ENCODE results near the gene RPS21.

RPS21 gene

DNA sequence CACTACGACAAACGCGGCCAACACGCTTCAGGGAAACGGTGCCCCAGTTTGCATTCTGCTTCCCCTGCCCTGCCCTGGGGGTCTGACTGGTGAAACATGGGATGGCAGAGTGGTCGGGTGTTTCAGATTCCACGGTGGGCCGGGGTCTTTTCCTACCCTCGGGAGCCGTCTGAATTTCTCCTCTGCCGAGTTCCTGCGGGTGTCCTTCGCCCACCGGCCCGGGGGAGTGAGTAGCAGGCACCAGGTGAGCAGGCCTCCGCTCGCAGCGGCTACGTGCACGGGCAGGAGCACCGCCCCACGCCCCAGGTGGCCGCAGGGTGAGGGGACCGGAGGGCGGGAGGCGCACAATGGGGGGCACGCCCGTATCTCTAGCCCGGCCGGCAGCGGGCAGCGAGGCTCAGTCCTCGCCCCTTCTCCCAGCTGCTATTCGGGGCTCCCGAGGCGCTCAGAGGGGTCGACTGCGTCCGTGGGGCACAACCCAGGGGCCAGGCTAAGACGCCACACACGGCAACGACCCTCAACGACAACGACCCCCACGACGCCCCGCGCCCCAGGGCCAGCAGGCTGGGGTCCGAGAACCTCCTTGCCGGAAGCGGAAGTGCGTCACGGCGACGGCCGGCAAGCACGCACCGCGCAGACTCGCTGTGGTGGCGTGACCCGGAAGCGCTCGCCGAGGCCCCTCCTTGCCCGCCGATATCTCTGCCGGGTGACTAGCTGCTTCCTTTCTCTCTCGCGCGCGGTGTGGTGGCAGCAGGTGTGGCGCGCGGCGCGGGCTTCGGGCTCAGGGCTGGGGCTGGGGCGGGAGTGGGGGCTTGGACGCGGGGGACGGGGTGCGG lies at the start of gene RPS21:
Gene RPS21, plus strand, starts transcription at position 721 of the 836 bp plus-strand sequence. CDS start 236 bp downstream, outside the sequence.
- DNase-seq = peak; percentile 93

DNA sequence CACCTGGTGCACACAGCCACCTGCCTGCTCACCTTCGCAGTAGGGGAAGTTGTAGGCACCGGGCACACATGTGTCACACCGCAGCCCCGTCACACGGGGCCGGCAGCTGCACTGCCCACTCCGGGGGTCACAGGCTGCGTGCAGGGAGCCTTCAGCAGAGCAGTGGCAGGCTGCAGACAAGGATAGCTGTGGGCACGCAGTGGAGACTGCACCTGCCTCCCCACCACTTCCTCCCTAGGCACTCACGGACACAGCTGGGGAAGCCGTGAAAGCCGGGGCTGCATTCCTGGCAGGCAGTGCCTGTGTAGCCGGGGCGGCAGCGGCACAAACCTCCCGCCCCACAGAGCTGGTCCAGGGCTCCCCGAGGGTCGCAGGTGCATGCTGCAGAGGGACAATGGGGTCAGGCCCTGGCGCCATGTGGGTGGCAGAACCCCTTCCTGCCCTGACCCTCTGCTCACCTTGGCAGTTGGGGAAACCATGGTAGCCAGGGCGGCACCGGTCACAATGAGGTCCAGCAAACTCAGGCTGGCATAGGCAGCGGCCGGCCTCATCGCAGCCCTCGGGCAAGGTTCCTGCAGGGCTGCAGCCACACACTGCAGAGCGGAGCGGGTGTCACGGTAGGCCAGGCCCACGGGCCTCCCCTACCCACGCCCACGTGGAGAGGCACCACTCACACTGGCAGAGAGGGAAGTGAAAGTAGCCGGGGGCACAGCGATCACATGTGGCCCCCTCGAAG lies 49.2 kb upstream of the RPS21 start:
- DNase-seq = no peak

DNA sequence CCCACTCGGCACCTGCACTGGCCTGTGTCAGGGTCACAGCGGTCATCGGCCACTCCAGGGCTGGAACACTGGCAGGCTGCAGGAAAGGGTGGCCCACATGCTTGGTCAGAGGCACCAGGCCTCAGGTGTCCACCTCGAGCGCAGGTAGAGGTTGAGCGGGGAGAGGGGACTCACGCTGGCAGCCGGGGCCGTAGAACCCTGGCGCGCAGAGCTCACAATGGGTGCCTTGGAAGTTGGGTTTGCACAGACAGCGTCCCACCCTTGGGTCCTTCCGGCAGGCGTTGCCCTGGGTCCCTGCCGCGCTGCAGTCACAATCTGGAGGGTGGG lies 48.6 kb upstream of the RPS21 start:
- no peak for DNase-seq

DNA sequence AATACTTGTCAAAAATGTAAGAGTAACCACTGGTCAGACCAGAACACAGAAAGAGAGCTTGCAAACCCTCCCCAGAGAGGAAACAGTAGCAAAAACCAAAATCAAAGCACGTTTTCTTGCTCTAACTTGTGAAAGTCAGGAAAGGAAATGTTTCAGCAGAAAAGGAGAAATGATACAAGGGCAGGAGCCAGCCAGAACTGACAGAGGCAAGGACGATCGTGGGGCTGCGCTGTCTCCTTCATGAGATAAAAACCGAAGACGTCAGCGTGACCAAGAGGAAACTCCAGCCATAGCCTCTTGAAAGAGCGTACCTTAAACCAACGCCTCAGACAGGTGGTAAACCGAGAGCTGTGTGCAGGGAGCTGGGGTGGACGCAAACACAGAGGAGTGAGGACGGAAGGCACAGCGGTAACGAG lies 47.2 kb upstream of the RPS21 start:
- DNase-seq = no peak

DNA sequence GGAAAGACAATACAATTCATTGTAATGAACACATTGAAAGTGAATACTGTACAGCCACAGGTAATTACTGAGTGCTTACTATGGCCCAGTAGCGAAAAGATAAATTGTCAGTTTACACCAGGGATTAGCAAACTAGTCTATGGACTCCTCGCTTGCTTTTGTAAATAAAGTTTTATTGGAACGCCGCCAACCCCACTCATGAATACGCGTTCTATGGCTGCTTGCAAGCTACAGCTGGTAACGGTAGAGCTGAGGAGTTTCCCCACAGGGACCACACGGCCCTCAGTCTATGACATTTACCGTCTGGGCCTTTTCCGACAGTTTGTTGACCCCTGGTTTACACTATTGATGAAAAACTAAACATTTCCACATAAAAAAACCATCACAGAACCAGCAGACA lies 44.0 kb upstream of the RPS21 start:
- no peak for DNase-seq

DNA sequence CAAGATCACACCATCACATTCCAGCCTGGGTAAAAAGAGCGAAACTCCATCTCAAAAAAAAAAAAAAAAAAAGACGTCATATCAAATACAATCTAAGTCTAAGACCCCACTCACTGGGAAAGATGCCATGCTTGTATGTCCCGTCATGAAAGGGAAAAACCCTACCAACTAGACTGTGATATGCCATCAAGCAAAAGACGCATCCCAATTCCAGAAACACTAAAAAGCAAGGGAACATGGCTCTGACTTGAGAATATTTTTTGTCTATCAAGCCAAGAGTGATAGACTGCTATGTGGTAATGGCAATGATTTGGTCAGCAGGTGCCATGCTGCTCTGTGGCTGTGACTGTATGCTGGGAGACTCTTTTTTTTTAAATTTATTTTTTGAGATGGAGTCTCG lies 42.8 kb upstream of the RPS21 start:
- no peak for DNase-seq

DNA sequence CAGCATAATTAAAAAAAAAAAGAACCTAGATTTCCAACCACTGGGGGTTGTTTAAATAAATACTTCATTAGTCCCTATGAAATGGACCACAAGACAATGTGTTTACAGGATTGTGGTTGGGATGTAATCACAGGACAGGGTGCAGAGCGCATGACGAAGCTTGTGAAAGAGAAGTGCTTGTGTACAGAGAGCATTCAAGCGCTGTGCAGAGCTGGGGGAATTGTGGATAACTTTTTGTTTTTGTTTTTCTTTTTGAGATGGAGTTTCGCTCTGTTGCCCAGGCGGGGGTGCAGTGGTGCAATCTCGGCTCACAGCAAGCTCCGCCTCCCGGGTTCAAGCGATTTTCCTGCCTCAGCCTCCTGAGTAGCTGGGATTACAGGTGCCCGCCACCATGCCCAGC lies 42.1 kb upstream of the RPS21 start:
- DNase-seq = no peak

DNA sequence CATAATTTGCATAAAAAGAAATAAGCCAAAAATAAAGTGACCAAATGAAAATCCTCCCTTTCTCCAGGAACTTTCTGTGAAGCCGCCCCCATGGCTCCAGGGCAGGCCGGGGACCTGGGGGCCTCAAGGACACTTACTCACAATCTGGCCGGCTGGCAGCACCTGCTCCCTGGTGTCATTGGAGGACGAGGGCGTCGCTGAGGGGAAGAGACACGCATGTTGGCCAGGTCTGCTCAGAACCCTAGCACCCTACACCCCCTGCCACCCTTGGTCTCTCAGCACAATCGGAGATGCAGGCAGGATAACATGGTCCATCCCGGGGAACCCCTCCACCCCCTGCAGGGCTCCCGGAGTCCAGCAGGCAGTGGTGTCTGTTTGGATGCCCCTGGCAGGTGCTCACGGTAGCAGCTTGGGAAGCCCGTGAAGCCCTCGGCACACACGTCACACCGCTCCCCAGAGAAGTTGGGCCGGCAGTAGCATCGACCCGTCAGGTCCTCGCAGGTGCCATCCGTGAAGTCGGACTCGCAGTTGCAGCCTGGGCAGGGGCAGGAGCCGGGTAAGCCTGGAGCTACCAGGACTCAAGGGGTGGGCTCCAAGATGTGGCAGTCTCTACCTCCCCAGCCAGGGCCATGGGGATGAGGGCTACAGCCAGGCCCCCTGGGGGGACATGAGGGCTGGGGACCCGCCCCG lies 41.1 kb upstream of the RPS21 start:
- DNase-seq = no peak

DNA sequence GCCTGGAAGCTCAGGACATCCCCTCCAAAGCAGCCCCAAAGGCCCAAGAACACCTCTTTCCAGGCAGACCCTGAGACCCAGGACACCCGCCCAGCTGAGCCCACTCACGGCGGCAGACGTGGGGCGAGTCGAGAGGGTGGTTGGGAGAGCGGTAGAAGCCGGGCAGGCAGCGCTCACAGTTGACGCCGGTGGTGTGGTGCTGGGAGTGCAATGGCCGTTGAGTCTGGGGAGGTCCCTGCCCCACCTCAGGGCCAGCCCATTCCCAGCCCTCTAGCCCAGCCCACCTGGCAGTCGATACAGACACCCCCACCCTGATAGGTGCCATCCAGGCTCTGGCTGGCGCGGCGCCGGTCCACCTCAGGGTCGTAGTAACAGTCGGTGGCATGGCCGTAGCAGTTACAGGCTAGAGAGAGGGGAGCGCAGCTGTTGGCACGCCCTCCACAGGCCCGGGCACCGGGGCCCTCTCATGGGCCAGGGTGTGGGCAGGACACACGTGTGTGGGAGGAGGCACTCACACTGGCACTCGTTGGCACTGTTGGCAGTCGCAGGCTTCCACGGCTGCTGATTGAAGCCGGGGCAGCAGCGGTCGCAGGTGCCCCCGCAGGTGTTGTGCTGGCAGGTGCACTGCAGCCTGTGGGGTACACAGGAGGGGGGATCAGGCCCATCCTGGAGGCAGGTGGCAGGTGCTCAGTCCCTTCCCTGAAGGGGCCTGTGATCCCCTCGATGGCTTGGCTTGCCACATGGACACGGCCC lies 40.3 kb upstream of the RPS21 start:
- no peak for DNase-seq

DNA sequence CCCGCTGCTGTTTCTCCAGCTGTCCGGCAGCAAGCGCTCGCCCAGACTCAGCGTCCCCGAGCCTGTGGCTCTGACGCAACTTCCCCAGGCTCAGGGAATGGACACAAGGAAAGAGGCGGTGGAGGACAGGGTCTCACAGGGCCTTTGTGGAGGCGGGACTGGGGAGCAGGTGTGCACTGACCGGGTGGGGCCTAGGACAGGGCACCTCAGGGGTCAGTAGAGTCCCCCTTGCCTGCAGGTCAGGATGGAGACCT lies 39.8 kb upstream of the RPS21 start:
- DNase-seq = no peak

DNA sequence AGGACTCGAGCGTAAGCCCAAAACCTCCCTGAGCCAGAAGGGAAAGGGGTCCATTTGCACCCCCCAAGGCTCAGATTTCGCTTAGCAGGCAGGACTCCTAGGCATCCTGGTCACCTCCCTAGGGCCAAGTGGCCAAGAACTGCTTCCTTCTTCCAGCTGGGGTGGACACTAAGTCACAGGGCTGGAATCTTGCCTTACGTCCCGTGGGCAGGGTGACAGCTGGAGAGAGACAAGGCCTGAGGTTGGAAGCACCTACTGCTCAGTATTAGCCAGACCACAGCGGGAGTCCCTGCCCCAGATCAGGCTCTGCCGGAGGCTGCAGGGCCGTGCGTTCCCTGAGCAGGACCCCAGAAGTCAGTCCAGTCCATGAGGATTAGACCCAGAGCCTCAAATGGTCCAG lies 39.5 kb upstream of the RPS21 start:
- DNase-seq = no peak

DNA sequence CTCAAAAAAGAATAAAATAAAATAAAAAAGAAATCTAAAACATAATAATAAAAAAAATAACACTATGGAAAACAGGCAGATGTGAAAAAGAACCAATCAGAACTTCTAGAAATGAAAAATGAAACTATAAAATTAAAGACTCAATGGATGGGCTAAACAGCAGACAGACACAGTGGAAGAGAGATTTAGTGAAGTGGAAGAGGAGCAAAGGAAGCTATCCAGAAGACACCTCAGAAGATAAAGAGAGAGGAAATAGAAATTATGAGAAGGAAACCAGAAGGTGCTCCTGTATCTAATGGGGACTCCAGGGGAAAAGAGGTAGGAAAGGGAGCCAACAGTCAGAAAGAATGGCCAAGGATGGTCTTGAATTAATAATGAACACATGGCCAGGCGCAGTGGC lies 38.3 kb upstream of the RPS21 start:
- no peak for DNase-seq

DNA sequence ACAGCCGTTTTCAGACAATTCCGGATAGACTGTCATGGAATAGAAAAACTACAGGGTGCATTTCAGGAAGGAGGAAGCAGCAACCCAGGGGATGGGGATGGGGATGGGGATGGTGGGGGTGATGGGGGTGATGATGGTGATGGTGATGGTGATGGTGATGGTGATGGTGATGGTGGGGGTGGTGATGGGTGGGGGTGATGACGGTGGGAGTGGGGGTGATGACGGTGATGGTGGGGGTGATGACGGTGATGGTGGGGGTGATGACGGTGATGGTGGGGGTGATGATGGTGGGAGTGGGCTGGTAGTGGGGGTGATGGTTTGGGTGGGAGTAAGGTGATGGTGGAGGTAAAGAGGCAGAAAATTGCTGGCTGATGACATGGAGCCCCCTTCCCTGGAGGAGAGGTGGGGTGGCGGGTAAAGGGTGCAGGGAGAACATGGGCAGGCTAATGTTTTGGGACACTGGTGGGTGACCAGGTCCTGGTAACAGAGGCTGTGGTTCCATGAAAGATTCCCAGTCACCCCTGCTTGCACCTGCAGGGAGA lies 37.3 kb upstream of the RPS21 start:
- no peak for DNase-seq

DNA sequence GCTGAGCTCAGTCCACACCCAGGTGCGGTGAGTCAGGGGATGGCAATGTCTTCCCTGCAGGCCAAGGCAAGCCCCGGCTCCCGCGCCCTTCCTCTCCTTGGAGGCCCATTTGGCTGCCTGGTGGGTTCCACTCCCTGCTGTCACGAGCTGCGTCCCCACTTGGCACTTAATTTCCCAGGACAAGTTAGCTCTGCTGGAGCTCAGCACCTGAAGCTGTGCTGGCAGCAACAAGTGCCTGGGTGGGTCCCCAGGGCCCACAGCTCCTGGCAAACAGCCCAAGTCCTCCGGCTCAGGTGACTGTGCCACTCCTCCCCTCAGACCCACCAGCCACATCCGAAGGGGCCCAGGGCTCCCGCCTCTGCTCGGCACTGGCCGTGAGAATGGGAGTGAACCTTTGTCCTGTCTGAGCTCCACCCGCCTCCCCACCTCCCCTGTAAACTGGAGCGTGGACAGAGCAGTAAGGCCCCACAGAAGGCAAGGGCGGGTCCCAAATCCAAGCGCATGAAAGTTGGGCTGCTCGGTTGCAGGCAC lies 36.7 kb upstream of the RPS21 start:
- no peak for DNase-seq

DNA sequence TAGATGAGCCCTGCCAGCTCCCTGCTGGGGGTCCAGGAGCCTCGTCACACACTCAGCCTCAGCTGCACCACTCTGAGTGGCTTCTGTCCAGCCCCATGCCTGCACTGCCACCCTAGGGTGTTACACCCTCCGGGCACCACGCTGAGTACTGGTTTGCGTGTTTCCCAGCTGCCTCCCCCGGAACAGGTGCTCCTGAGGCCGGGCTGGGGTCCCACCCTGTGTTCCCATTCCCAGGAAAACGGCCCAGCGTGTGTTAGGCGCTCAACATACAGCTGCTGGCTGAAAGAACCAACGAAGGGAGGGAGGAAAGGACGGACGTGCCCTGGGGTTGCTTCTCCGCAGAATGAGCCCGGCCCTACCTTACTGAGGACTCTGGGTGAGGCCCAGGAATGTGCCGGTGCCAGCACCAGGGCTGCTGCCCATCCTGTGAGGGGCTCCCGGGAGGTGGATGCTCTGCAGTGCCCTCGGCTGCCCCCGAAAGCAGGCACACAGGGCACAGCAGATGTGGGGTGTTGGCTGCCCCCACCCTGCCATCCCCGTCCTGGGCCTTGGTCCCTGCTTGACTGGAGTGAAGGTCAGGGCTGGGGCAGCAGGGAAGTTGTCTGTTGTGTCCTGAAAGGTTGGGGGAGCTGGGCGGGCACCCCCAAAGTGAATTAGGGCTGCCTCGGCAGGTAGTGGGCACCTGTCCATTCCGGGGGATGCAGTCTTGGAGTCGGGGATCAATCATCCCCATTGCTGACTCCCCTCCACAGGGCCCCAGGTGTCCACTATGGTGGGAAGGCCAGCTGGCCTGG lies 36.1 kb upstream of the RPS21 start:
- DNase-seq = no peak

DNA sequence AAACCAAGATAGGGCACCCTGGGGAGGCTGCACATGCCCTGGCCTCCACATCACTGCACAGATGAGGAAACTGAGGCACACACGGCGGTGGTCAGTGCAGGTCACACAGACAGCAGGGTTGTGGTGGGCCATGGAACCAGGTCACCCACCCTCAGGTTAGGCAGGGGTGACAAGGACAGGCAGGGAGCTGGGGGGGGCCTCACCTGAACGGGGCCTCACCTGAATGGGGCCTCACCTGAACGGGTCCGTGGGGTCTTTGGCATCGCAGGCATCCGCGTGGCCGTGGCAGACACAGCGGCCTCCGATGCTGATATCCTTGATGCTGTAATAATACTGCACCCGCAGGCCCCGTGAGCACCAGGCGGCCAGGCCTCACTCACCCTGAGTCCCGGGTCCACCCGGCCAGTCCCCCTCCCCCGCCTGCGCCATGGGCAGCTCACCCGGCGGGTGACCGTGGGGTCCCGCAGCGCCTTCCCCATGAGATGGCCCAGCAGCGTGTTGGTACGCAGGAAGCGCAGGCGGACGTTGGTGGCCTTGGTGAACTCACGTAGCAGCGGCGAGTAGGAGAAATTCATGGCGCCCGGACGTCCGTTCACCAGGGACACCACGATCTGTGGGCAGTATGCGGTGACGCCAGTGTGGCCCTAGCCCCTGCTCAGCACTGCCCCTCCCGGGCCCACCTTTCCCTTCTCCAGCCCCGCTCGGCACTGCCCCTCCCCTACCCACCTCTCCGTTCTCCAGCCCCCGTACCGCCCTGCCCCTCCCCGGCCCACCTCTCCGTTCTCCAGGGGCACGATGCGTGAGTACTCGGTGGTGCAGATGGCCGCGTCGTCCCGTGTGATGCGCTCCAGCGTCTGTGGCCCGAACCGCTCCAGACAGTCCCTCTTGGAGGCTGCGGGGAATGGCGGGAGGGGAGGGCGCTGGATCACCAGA lies 35.2 kb upstream of the RPS21 start:
- no peak for DNase-seq

DNA sequence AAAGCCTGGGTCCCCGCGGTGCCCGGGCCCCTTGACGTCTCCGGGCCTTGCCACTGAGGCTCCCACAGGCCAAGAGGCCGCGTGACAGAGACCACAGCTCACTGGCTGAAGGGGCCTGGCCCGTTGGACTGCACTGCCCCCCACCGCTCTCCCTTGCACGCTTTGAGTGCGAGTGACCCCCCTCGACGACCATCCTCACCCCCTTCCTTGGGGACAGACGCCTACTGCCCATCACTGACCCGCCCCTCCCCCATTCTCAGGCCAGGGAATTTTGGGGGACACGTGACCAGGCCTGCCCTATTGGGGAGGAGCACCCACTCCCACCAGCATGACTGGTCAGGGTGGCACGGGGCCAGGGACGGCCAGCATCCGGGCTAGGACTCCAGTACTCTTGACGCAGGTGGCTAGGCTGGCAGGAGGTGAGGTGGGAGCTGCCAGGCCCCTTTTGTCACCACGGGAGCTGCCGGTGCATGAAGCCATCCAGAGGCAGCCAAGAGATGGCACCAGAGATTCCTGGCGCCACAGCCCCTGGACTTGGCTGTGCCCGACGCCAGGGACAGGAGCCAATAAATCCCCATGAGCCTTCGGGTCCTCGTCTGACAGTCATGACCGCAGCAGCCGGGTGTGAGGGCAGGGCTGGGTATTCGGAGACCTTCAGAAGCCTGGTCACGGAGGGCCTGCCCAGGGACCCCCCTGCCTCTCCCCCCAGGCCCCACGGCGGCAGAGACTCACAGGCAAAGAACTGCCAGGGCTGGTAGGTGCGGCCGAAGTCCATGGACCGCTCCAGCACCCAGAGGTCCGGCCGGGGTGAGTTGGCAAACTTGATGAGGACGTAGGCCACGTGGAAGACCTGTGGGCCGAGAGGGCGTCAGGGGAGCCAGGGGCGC lies 34.3 kb upstream of the RPS21 start:
- DNase-seq = no peak

DNA sequence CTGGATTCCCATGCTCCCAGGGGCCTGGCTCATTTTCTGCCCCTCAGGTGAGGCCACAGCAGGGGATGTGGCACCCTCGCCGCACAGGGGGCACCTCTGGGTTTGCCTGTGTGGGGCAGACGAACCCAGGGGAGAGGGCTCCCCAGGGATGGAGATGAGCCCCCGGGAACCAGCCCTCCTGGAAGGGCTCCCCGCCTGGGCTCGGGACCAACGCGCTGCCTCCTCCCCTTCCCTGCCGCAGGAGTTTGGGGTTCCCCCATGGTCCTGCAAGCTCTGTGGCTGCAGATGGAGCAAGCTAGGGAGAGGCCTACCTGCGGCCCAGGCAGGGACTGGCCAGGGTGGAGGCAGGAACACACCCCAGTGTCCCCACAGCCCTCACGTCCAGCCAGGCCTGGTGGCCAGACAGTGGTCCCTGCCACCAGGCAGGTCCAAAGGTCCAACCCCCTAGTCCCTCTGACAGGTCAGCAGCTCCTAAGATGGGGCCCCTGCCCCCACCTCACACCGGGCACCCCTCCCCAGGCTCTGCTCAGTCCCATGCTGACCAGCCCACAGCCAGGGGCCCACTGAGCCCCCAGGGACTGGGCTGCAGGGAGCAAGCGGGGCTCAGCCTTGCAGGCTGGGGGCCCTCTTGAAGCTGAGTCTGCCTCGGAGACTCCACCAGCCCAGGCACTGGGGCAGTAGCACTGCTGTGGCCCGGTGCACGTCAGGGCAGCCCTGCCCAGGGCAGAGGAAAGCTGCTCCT lies 33.4 kb upstream of the RPS21 start:
- no peak for DNase-seq

All from hematopoietic multipotent progenitor cell treated with erythropoietin and hydrocortisone succinate and interleukin-3 and kit ligand, for 8 days (in vitro differentiated cells).